HFF-Myc (cell line): ENCODE data around the gene SPATA2.
A peak's percentile ranks its signal among the peaks of the same experiment; 100 is the strongest.

Experiments
- DNase-seq: peaks from one replicate; pipeline ENCODE4 v3.0.0-alpha.2; 2011; ENCODE audit warnings: low read depth; ENCODE audit errors: extremely low read depth
- H3K4me3 ChIP-seq: replicated peaks from 2 replicates; pipeline ENCODE4 v1.5.1; 2011; ENCODE audit warnings: low read depth, mild to moderate bottlenecking, control low read depth, low read length
- CTCF ChIP-seq: IDR thresholded peaks from 2 replicates; pipeline ENCODE4 v1.5.1; 2012; ENCODE audit warnings: mild to moderate bottlenecking, low read depth, low read length, control low read depth; ENCODE audit errors: missing control alignments

SPATA2 gene

GRCh38 chr20:49856904-49857303 is 58.4 kb downstream of the SPATA2 start:
- DNase-seq = no peak
- no peak overlapping the region for H3K4me3 ChIP-seq
- no peak for TF ChIP-seq CTCF

GRCh38 chr20:49854190-49854875 is 61.0 kb downstream of the SPATA2 start:
- TF ChIP-seq CTCF = no peak
- no peak overlapping the region for H3K4me3 ChIP-seq
- no peak for DNase-seq

GRCh38 chr20:49853640-49854039 is 61.7 kb downstream of the SPATA2 start:
- DNase-seq = peak; percentile 47
- no peak for TF ChIP-seq CTCF
- H3K4me3 ChIP-seq = no peak overlapping the region
